Neural progenitor cell (in vitro differentiated cells): Measurements from ENCODE around the gene CALN1. TPM values are rescaled to one million over a fixed set of nuclear protein-coding genes. Genes with fewer than 3 reads are reported as not detected.

Experiments
- DNase-seq: peaks from one replicate; pipeline ENCODE4 v3.0.0-alpha.2; 2016; ENCODE audit warnings: low spot score
- H2AFZ ChIP-seq: fragments of 200-600 bp; sonication (generic); replicated peaks from 2 replicates; pipeline ENCODE4 v1.6.1; 2016; ENCODE audit warnings: antibody characterized with exemption
- H3F3A ChIP-seq: fragments of 200-600 bp; sonication (generic); 2 replicates; pipeline ENCODE4 v1.6.1; 2016; ENCODE audit warnings: antibody characterized with exemption, low read depth
- H3K27ac ChIP-seq: fragments of 200-600 bp; sonication (generic); 2 replicates; pipeline ENCODE4 v1.5.1; 2016; ENCODE audit warnings: mild to moderate bottlenecking
- H3K27me3 ChIP-seq: fragments of 200-600 bp; sonication (generic); 2 replicates; pipeline ENCODE4 v1.6.1; 2016; ENCODE audit warnings: mild to moderate bottlenecking, moderate library complexity
- H3K36me3 ChIP-seq: fragments of 200-600 bp; sonication (generic); 2 replicates; pipeline ENCODE4 v1.5.1; 2016
- H3K4me1 ChIP-seq: fragments of 200-600 bp; sonication (generic); 2 replicates; pipeline ENCODE4 v1.6.1; 2016; ENCODE audit warnings: mixed run types
- H3K4me2 ChIP-seq: fragments of 200-600 bp; sonication (generic); 2 replicates; pipeline ENCODE4 v1.6.1; 2016
- H3K4me3 ChIP-seq: fragments of 200-600 bp; sonication (generic); 2 replicates; pipeline ENCODE4 v1.5.1; 2016
- H3K79me2 ChIP-seq: fragments of 200-600 bp; sonication (generic); 2 replicates; pipeline ENCODE4 v1.6.1; 2016; ENCODE audit warnings: low read depth
- H3K9ac ChIP-seq: fragments of 200-600 bp; sonication (generic); 2 replicates; pipeline ENCODE4 v1.6.1; 2016
- H3K9me3 ChIP-seq: fragments of 200-600 bp; sonication (generic); 2 replicates; pipeline ENCODE4 v1.5.1; 2016; ENCODE audit warnings: low read depth
- H4K20me1 ChIP-seq: fragments of 200-600 bp; sonication (generic); 2 replicates; pipeline ENCODE4 v1.6.1; 2016; ENCODE audit warnings: low read depth
- H3K27ac Mint-ChIP-seq: 3 replicates; pipeline ENCODE4 v1.8.0; 2021; ENCODE audit warnings: mixed read lengths
- H3K27me3 Mint-ChIP-seq: 2 replicates; pipeline ENCODE4 v1.8.0; 2022; ENCODE audit warnings: low read depth, mild to moderate bottlenecking, inconsistent platforms, moderate library complexity, mixed read lengths; ENCODE audit not compliant: insufficient read depth
- H3K36me3 Mint-ChIP-seq: 3 replicates; pipeline ENCODE4 v1.8.0; 2021; ENCODE audit warnings: mixed read lengths
- H3K4me1 Mint-ChIP-seq: 3 replicates; pipeline ENCODE4 v1.8.0; 2021; ENCODE audit warnings: mixed read lengths
- H3K4me3 Mint-ChIP-seq: 3 replicates; pipeline ENCODE4 v1.8.0; 2021; ENCODE audit warnings: mild to moderate bottlenecking, moderate library complexity, mixed read lengths
- H3K9me3 Mint-ChIP-seq: 3 replicates; pipeline ENCODE4 v1.8.0; 2020; ENCODE audit warnings: mixed read lengths
- CTCF ChIP-seq: fragments of 200-600 bp; sonication (generic); IDR thresholded peaks from 2 replicates; pipeline ENCODE4 v1.5.1; 2017; ENCODE audit warnings: antibody characterized with exemption, mild to moderate bottlenecking
- EZH2 ChIP-seq: fragments of 200-600 bp; sonication (generic); IDR thresholded peaks from 2 replicates; pipeline ENCODE4 v1.6.1; 2017; ENCODE audit warnings: antibody characterized with exemption, mild to moderate bottlenecking, moderate library complexity
- EZH2phosphoT487 ChIP-seq: fragments of 200-600 bp; sonication (generic); IDR thresholded peaks from 2 replicates; pipeline ENCODE4 v1.6.1; 2017; ENCODE audit warnings: antibody characterized with exemption
- total RNA-seq: library from RNA; depleted of rRNA; stranded (reverse); fragments of >200 nt; gene quantifications from 2 replicates; pipeline ENCODE4 v1.2.3, GENCODE V29; 2015; ENCODE audit warnings: low replicate concordance

Gene CALN1
- total RNA-seq, 1 donor from 2014 or later = 3.1 TPM

- Histone ChIP-seq H3K27ac (no peak overlapping the region), H3K4me3 (no peak overlapping the region), H4K20me1 (no peaks in the 10 kb centered on the region), H3K27me3 (no peaks in the 10 kb centered on the region), H3K4me1 (no peaks in the 10 kb centered on the region), H3K79me2 (no peaks in the 10 kb centered on the region), H3K9me3 (no peaks in the 10 kb centered on the region), H3K9ac (no peak overlapping the region), H3F3A (no peaks in the 10 kb centered on the region), H3K36me3 (no peaks in the 10 kb centered on the region), H3K4me2 (no peak overlapping the region), H2AFZ (no peak overlapping the region)
- Mint-ChIP-seq H3K36me3 (peaks cover under 1% of the 10 kb centered on the region), H3K4me3 (no peak overlapping the region), H3K4me1 (no peaks in the 10 kb centered on the region), H3K9me3 (peaks cover 1% of the 10 kb centered on the region), H3K27me3 (peaks cover 10% of the 10 kb centered on the region), H3K27ac (no peak overlapping the region)
- DNase-seq = no peak
- no peak for TF ChIP-seq CTCF
- TF ChIP-seq EZH2phosphoT487 = no peak
- no peak for TF ChIP-seq EZH2
Measured at GRCh38 chr7:72243329-72243728, 168.8 kb downstream of the CALN1 start.

- Histone ChIP-seq H3F3A (peaks cover 8% of the 10 kb centered on the region), H4K20me1 (no peaks in the 10 kb centered on the region), H3K4me3 (no peak overlapping the region), H3K4me1 (no peaks in the 10 kb centered on the region), H2AFZ (no peak overlapping the region), H3K27ac (no peak overlapping the region), H3K79me2 (no peaks in the 10 kb centered on the region), H3K36me3 (no peaks in the 10 kb centered on the region), H3K9ac (no peak overlapping the region), H3K4me2 (no peak overlapping the region), H3K9me3 (no peaks in the 10 kb centered on the region), H3K27me3 (no peaks in the 10 kb centered on the region)
- no peaks in the 10 kb centered on the region for H3K9me3 Mint-ChIP-seq
- DNase-seq = no peak
- peaks cover 7% of the 10 kb centered on the region for H3K27me3 Mint-ChIP-seq
- no peaks in the 10 kb centered on the region for H3K36me3 Mint-ChIP-seq
- no peak for TF ChIP-seq EZH2phosphoT487
- TF ChIP-seq CTCF = no peak
- TF ChIP-seq EZH2 = no peak
- H3K27ac Mint-ChIP-seq = no peak overlapping the region
- no peak overlapping the region for H3K4me3 Mint-ChIP-seq
- peaks cover 12% of the 10 kb centered on the region for H3K4me1 Mint-ChIP-seq
Measured at GRCh38 chr7:72235351-72235750, 176.8 kb downstream of the CALN1 start.

GRCh38 chr7:72234086-72234485 lies 178.1 kb downstream of the CALN1 start:
- Mint-ChIP-seq H3K9me3 (no peaks in the 10 kb centered on the region), H3K4me1 (peaks cover 12% of the 10 kb centered on the region), H3K4me3 (no peak overlapping the region), H3K27me3 (peaks cover 4% of the 10 kb centered on the region), H3K36me3 (no peaks in the 10 kb centered on the region), H3K27ac (no peak overlapping the region)
- no peaks in the 10 kb centered on the region for H3K9me3 ChIP-seq
- H3K27ac ChIP-seq = no peak overlapping the region
- H3K36me3 ChIP-seq = no peaks in the 10 kb centered on the region
- TF ChIP-seq EZH2phosphoT487 (no peak), CTCF (no peak), EZH2 (no peak)
- no peaks in the 10 kb centered on the region for H3K79me2 ChIP-seq
- H3K4me2 ChIP-seq = no peak overlapping the region
- no peak overlapping the region for H3K9ac ChIP-seq
- H3K4me1 ChIP-seq = no peaks in the 10 kb centered on the region
- H2AFZ ChIP-seq = no peak overlapping the region
- H3K4me3 ChIP-seq = no peak overlapping the region
- no peaks in the 10 kb centered on the region for H3K27me3 ChIP-seq
- no peak for DNase-seq
- H3F3A ChIP-seq = peaks cover 8% of the 10 kb centered on the region
- no peaks in the 10 kb centered on the region for H4K20me1 ChIP-seq

- no peak for DNase-seq
- H3K9me3 Mint-ChIP-seq = peaks cover 2% of the 10 kb centered on the region
- Histone ChIP-seq H3K4me2 (no peak overlapping the region), H3K36me3 (no peaks in the 10 kb centered on the region), H3K4me1 (no peaks in the 10 kb centered on the region), H4K20me1 (no peaks in the 10 kb centered on the region), H3K4me3 (no peak overlapping the region), H3K9ac (no peak overlapping the region), H2AFZ (no peak overlapping the region), H3K79me2 (no peaks in the 10 kb centered on the region), H3K9me3 (no peaks in the 10 kb centered on the region), H3K27me3 (no peaks in the 10 kb centered on the region), H3F3A (peaks cover 8% of the 10 kb centered on the region), H3K27ac (no peak overlapping the region)
- no peak overlapping the region for H3K4me3 Mint-ChIP-seq
- TF ChIP-seq EZH2phosphoT487 = no peak
- H3K4me1 Mint-ChIP-seq = peaks cover 12% of the 10 kb centered on the region
- no peak overlapping the region for H3K27ac Mint-ChIP-seq
- no peaks in the 10 kb centered on the region for H3K36me3 Mint-ChIP-seq
- peaks cover 2% of the 10 kb centered on the region for H3K27me3 Mint-ChIP-seq
Measured at GRCh38 chr7:72230281-72230680, 181.9 kb downstream of the CALN1 start.
